Large intestine (tissue), 12 donors: ENCODE results near the gene ARAP2. TPM values are rescaled to one million over a fixed set of nuclear protein-coding genes. Genes with fewer than 3 reads are reported as not detected.

ENCODE experiments used
- DNase-seq, 2 donors: peaks; one replicate each; pipeline versions ENCODE4 v3.0.0 to v3.0.0-alpha.2; 2013
- H3K27ac ChIP-seq: one replicate; pipeline ENCODE4 v1.5.1; 2013; ENCODE audit warnings: low read length
- H3K27me3 ChIP-seq: 2 replicates; pipeline ENCODE4 v1.6.1; 2013; ENCODE audit warnings: low read length; ENCODE audit not compliant: control insufficient read depth, insufficient read depth
- H3K36me3 ChIP-seq: 2 replicates; pipeline ENCODE4 v1.6.1; 2013; ENCODE audit warnings: low read length; ENCODE audit not compliant: control insufficient read depth, insufficient read depth
- H3K4me1 ChIP-seq: one replicate; pipeline ENCODE4 v1.6.1; 2013; ENCODE audit warnings: low read length; ENCODE audit not compliant: control insufficient read depth, insufficient read depth
- H3K4me3 ChIP-seq: one replicate; pipeline ENCODE4 v1.5.1; 2013; ENCODE audit warnings: low read length
- H3K9me3 ChIP-seq: one replicate; pipeline ENCODE4 v1.6.1; 2013; ENCODE audit warnings: mild to moderate bottlenecking, low read depth, low read length, moderate library complexity; ENCODE audit not compliant: control insufficient read depth
- WGBS: methylation state at CpG from one replicate; pipeline ENCODE4 v1.1.5; 2013; ENCODE audit warnings: low lambda C conversion rate; ENCODE audit not compliant: insufficient coverage; 5-methylcytosine and 5-hydroxymethylcytosine counted together
- long read RNA-seq, 11 donors: transcript quantifications; one replicate each; lab custom pipeline, GENCODE V29; 2026
- polyA plus RNA-seq: library from polyadenylated mRNA; unstranded; fragments of 120-200 nt; gene quantifications from one replicate; pipeline ENCODE4 v1.2.1, GENCODE V29; 2013

Gene ARAP2, protein sequence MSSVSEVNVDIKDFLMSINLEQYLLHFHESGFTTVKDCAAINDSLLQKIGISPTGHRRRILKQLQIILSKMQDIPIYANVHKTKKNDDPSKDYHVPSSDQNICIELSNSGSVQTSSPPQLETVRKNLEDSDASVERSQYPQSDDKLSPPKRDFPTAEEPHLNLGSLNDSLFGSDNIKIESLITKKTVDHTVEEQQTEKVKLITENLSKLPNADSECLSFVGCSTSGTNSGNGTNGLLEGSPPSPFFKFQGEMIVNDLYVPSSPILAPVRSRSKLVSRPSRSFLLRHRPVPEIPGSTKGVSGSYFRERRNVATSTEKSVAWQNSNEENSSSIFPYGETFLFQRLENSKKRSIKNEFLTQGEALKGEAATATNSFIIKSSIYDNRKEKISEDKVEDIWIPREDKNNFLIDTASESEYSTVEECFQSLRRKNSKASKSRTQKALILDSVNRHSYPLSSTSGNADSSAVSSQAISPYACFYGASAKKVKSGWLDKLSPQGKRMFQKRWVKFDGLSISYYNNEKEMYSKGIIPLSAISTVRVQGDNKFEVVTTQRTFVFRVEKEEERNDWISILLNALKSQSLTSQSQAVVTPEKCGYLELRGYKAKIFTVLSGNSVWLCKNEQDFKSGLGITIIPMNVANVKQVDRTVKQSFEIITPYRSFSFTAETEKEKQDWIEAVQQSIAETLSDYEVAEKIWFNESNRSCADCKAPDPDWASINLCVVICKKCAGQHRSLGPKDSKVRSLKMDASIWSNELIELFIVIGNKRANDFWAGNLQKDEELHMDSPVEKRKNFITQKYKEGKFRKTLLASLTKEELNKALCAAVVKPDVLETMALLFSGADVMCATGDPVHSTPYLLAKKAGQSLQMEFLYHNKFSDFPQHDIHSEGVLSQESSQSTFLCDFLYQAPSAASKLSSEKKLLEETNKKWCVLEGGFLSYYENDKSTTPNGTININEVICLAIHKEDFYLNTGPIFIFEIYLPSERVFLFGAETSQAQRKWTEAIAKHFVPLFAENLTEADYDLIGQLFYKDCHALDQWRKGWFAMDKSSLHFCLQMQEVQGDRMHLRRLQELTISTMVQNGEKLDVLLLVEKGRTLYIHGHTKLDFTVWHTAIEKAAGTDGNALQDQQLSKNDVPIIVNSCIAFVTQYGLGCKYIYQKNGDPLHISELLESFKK (N-terminal part only)
- 13.6 TPM for polyA plus RNA-seq
- long read RNA-seq, donor 1, partial matches to known transcripts: 0 of 2 reads
- long read RNA-seq, donor 1, other reads (novel, unspliced or antisense): 0 of 2 reads
- long read RNA-seq, donor 2: 0 reads
- long read RNA-seq, donor 3: 0 reads
- long read RNA-seq, donor 4: 0 reads
- long read RNA-seq, donor 5: 0 reads
- long read RNA-seq, donor 6: 0 reads
- long read RNA-seq, donor 7: 0 reads
- long read RNA-seq, donor 8: 0 reads
- long read RNA-seq, donor 9: 0 reads
- long read RNA-seq, donor 10: 0 reads
- long read RNA-seq, donor 11: 0 reads

GRCh38 chr4:36244257-36245082, at the start of gene ARAP2:
Gene ARAP2 (minus strand): TSS chr4:36244514. CDS start chr4:36229486, 15,028 bp downstream.
- Histone ChIP-seq H3K9me3 (no peaks in the 10 kb centered on the region), H3K27ac (peak within 1 kb of the TSS; percentile 92), H3K4me3 (peak within 1 kb of the TSS; percentile 83), H3K4me1 (no peaks in the 10 kb centered on the region), H3K36me3 (no peaks in the 10 kb centered on the region), H3K27me3 (peaks cover 6% of the 10 kb centered on the region)
- peak in 1 of 2 donors; percentile 42 for DNase-seq
- 43% methylated on average over 2 of the region's 81 CpGs for WGBS

GRCh38 chr4:36292556-36293188, 48.4 kb upstream of the ARAP2 start:
- Histone ChIP-seq H3K36me3 (no peaks in the 10 kb centered on the region), H3K27me3 (no peaks in the 10 kb centered on the region), H3K4me1 (peaks cover 3% of the 10 kb centered on the region), H3K27ac (no peak overlapping the region), H3K9me3 (no peaks in the 10 kb centered on the region), H3K4me3 (no peak overlapping the region)
- no peak for DNase-seq
- WGBS: 78% methylated on average over 4 of the region's 7 CpGs

GRCh38 chr4:36290641-36291040, 46.3 kb upstream of the ARAP2 start:
- peak; percentile 14 to 56 for DNase-seq
- Histone ChIP-seq H3K4me1 (peaks cover 3% of the 10 kb centered on the region), H3K36me3 (no peaks in the 10 kb centered on the region), H3K27ac (no peak overlapping the region), H3K27me3 (no peaks in the 10 kb centered on the region), H3K9me3 (no peaks in the 10 kb centered on the region), H3K4me3 (no peak overlapping the region)
- 40% methylated on average over 2 of the region's 2 CpGs for WGBS

- no peak for DNase-seq
- 100% methylated on average over 2 of the region's 2 CpGs for WGBS
- no peaks in the 10 kb centered on the region for H3K27me3 ChIP-seq
- no peaks in the 10 kb centered on the region for H3K9me3 ChIP-seq
- H3K36me3 ChIP-seq: no peaks in the 10 kb centered on the region
- no peak overlapping the region for H3K27ac ChIP-seq
- H3K4me3 ChIP-seq: no peak overlapping the region
- peaks cover 3% of the 10 kb centered on the region for H3K4me1 ChIP-seq
Observed at GRCh38 chr4:36288731-36289426, 44.6 kb upstream of the ARAP2 start.

GRCh38 chr4:36286481-36286871, 42.2 kb upstream of the ARAP2 start:
- WGBS: 80% methylated on average over 1 of the region's 4 CpGs
- DNase-seq: no peak
- Histone ChIP-seq H3K36me3 (no peaks in the 10 kb centered on the region), H3K27ac (no peak overlapping the region), H3K4me1 (peaks cover 3% of the 10 kb centered on the region), H3K4me3 (no peak overlapping the region), H3K9me3 (no peaks in the 10 kb centered on the region), H3K27me3 (no peaks in the 10 kb centered on the region)

DNA sequence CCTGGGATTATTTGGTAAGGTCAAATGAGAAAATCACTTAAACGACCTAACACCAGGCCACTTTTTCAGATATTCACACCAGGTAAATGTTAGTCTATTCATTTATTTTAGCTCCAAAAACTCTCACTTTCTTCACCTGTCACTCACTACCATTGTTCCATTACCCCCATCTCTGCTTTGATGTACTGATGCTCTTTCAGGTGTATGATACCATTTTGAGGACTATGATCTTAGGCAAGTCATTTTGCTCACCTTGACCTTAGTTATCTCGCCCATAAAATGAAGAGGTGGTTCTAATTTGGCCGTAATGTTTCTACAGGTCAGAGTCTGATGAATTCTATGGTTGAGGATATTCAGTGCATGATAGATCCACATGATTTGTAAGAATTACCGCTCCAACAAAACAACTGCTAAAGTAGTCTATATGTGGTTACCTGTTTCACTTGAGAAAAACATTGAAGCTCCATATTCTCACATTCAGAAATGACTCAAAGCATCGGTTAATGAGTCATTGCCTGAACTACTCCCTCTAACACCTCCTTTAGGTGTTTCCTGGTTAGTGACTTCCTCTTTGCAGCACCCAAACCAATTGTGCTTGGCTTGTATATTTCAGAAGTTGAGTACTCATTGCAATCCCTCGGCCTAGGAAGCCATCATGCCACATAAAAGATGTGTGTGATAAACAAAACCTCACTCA, 41.6 kb upstream of the ARAP2 start:
- Histone ChIP-seq H3K4me1 (peaks cover 3% of the 10 kb centered on the region), H3K36me3 (no peaks in the 10 kb centered on the region), H3K27me3 (no peaks in the 10 kb centered on the region), H3K9me3 (no peaks in the 10 kb centered on the region), H3K4me3 (no peak overlapping the region), H3K27ac (no peak overlapping the region)
- 92% methylated on average over 2 of the region's 6 CpGs for WGBS
- DNase-seq: peak; percentile 9 to 12

DNA sequence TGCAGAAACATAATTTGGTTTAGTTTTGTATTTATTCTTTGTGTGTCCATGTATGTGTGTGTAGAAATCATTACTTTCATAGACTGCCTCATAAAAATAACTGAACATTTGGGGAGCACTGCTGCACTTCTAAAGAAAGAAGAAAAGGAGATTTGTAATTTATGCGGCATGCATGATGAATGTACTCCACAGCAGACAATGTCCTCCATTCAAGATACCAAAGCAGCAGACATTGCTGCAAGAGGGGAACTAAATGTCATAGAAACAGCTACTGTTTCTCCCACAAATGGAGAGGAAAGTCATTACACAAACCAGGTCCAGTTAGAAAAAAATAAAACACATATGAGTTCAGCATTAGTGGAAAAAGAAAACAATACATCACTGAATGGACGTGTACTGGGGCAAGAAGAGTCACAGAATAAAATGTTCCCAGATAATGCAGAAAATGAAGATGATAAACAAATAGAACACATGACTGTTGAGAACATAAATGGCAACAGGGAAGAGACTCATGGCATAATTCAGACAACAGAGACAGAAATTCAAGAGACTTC, 39.7 kb upstream of the ARAP2 start:
- WGBS: 100% methylated on average over 1 of the region's 2 CpGs
- Histone ChIP-seq H3K36me3 (no peaks in the 10 kb centered on the region), H3K27ac (no peak overlapping the region), H3K9me3 (no peaks in the 10 kb centered on the region), H3K4me3 (no peak overlapping the region), H3K4me1 (no peaks in the 10 kb centered on the region), H3K27me3 (no peaks in the 10 kb centered on the region)
- no peak for DNase-seq

DNA sequence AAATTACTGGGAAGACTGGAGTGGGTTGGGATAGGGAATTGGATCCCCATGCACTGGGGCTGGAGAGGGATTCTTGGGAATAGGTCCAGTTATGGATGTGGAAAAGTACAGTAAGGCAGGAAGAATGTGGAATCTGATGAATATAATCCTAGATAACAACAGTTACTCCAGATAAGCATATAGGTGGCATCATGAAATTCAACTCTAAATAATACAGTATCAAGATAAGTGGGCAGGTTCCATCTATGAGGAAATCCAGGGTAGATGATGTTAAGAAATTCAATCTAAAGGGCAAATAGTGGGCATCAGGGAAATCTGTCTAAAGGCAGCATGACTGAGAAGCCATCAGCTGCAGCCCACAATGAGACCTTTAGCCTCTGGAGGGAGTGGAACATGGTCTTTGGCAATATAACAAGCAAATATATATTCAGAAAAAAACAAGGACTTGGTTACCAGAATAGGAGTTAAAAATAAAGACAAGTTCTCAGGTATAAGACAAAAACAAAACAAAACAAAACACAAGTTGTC, 38.3 kb upstream of the ARAP2 start:
- Histone ChIP-seq H3K27me3 (no peaks in the 10 kb centered on the region), H3K27ac (no peak overlapping the region), H3K4me3 (no peak overlapping the region), H3K36me3 (no peaks in the 10 kb centered on the region), H3K9me3 (no peaks in the 10 kb centered on the region), H3K4me1 (no peaks in the 10 kb centered on the region)
- DNase-seq: no peak
